Measurements from ENCODE around the gene UBALD2.

UBALD2 gene

DNA sequence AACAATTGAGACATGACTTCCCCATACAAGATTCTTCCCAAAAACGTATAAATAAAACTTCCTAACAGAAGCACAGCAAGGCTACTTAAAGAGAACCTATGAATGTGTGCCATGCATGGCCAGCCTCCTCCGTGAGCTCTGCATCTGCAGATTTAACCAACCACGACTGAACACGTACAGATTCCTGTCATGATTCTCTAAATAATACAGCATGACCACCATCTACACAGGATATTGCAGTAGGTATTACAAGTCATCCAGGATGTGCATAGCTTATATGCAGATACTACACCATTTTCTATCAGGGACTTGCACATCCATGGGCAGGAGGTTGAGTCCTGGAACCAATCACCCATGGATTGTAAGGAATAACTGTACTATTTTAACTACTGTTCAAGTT is 44.3 kb downstream of the UBALD2 start:
- in situ Hi-C loops (cut with MboI; ENCODE audit: low pct_unique_long_range_greater_than_20kb, low sequenced_read_pairs, unreplicated experiment): loop anchor here (10.0 to 25.0 kb wide), 2 partner anchors 95 to 397 kb away; partner anchors contain the start of gene MRPL38
- TF ChIP-seq, protein P1, sequence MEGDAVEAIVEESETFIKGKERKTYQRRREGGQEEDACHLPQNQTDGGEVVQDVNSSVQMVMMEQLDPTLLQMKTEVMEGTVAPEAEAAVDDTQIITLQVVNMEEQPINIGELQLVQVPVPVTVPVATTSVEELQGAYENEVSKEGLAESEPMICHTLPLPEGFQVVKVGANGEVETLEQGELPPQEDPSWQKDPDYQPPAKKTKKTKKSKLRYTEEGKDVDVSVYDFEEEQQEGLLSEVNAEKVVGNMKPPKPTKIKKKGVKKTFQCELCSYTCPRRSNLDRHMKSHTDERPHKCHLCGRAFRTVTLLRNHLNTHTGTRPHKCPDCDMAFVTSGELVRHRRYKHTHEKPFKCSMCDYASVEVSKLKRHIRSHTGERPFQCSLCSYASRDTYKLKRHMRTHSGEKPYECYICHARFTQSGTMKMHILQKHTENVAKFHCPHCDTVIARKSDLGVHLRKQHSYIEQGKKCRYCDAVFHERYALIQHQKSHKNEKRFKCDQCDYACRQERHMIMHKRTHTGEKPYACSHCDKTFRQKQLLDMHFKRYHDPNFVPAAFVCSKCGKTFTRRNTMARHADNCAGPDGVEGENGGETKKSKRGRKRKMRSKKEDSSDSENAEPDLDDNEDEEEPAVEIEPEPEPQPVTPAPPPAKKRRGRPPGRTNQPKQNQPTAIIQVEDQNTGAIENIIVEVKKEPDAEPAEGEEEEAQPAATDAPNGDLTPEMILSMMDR (IDR thresholded peaks at IDR 0.05; ENCODE audit: extremely low read depth, insufficient read depth, missing control alignments): no peak
- DNase-seq (ENCODE audit: low spot score): no peak

DNA sequence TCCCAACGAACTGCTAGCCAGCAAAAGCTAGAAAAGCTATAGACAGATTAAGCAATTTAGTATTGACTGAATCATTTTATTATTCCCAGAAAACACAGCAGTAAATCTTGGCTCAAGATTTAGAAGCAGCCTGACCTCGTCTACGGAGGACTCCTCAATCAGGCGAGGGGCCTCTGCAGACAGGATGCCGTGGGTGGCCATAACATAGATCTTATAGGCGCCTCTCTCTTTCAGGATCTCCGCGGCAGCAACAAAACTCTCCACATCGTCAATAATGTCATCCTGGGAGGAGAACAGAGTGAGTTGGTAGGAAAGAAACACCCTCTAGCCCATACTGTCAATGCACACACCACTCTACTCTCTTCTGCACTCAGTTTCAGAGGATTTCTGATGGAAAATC is 47.6 kb downstream of the UBALD2 start:
- DNase-seq (ENCODE audit: low spot score): no peak
- TF ChIP-seq, protein P1 (IDR thresholded peaks at IDR 0.05; ENCODE audit: extremely low read depth, insufficient read depth, missing control alignments): no peak
- in situ Hi-C loops (cut with MboI; ENCODE audit: low pct_unique_long_range_greater_than_20kb, low sequenced_read_pairs, unreplicated experiment): loop anchor here (25.0 kb wide), 1 partner anchor 400 kb away; the partner anchor contains the start of gene MRPL38

- no peak for DNase-seq (ENCODE audit: low spot score)
- in situ Hi-C loops (cut with MboI; ENCODE audit: low pct_unique_long_range_greater_than_20kb, low sequenced_read_pairs, unreplicated experiment): loop anchor here (25.0 kb wide), 1 partner anchor 402 kb away; the partner anchor contains the start of gene MRPL38
- TF ChIP-seq, protein P1 (IDR thresholded peaks at IDR 0.05; ENCODE audit: extremely low read depth, insufficient read depth, missing control alignments): no peak
Measured at GRCh38 chr17:76314392-76315227, 49.5 kb downstream of the UBALD2 start.

GRCh38 chr17:76317535-76317934 is 52.4 kb downstream of the UBALD2 start:
- no peak for DNase-seq (ENCODE audit: low spot score)
- TF ChIP-seq, protein P1 (IDR thresholded peaks at IDR 0.05; ENCODE audit: extremely low read depth, insufficient read depth, missing control alignments): no peak
- in situ Hi-C loops (cut with MboI; ENCODE audit: low pct_unique_long_range_greater_than_20kb, low sequenced_read_pairs, unreplicated experiment): loop anchor here (25.0 kb wide), 1 partner anchor 405 kb away; the partner anchor contains the start of gene MRPL38

- TF ChIP-seq, protein P1 (IDR thresholded peaks at IDR 0.05; ENCODE audit: extremely low read depth, insufficient read depth, missing control alignments): no peak
- in situ Hi-C loops (cut with MboI; ENCODE audit: low pct_unique_long_range_greater_than_20kb, low sequenced_read_pairs, unreplicated experiment): loop anchor here (25.0 kb wide), 1 partner anchor 406 kb away; the partner anchor contains the start of gene MRPL38
- no peak for DNase-seq (ENCODE audit: low spot score)
Measured at GRCh38 chr17:76318586-76318985, 53.4 kb downstream of the UBALD2 start.
